ENCODE results near the gene RNF34. TPM values are rescaled to one million over a fixed set of nuclear protein-coding genes. Genes with fewer than 3 reads are reported as not detected.

The RNF34 gene
- total RNA-seq, 1 experiment from 2014 or later, result 54.1 TPM

DNA sequence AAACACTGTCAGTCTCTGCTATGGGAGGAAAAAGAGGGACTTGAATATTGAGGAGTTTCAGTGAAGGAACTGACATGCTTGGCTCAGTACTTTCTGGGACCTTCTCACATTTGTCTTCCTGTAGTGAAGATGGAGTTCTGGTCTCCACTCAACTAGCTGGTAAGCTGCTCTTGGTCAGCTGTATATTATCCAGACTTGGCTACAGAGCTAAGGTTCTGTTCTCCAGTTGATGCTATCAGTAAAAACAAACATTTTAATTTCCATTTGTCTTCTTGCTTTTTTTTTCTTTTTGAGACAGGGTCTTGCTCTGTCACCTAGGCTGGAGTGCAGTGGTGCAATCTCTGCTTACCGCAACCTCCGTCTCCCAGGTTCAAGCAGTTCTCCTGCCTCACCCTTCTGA is 5.3 kb downstream of the RNF34 start:
- Histone ChIP-seq H3K36me3 (ENCODE audit: control insufficient read depth, insufficient read depth, low read length) (no peaks in the 10 kb centered on the region; the same call in none of the 2 replicates), H3K9me3 (no peaks in the 10 kb centered on the region), H3K27me3 (replicated peaks; ENCODE audit: control insufficient read depth, insufficient read depth, low read length) (no peaks in the 10 kb centered on the region), H3K4me3 (ENCODE audit: low read depth, low read length) (no peak overlapping the region), H3K4me1 (no peaks in the 10 kb centered on the region)
- H3K36me3 Mint-ChIP-seq (ENCODE audit: insufficient read depth, unreplicated experiment), result peaks cover 73% of the 10 kb centered on the region
- BruUV-seq (replicated peaks), result no TSS peak
- no peak for DNase-seq
- H3K27ac Mint-ChIP-seq (ENCODE audit: unreplicated experiment), result no peak overlapping the region
- ChIA-PET CTCF (no interaction called here), POLR2A (interaction anchor here (0.6 kb wide), 1 partner anchor 40 kb away, joined by 3 read pairs; no protein-coding TSS in a partner anchor)
- H3K4me3 Mint-ChIP-seq (ENCODE audit: unreplicated experiment), result no peak overlapping the region
- peaks cover 13% of the 10 kb centered on the region for H3K4me1 Mint-ChIP-seq (ENCODE audit: low read depth, unreplicated experiment)
- intact Hi-C loops (cut with micrococcal nuclease; ENCODE audit: unreplicated experiment), result no loop called here
- no peaks in the 10 kb centered on the region for H3K27me3 Mint-ChIP-seq (ENCODE audit: insufficient read depth, unreplicated experiment)
- TF ChIP-seq, protein P1, sequence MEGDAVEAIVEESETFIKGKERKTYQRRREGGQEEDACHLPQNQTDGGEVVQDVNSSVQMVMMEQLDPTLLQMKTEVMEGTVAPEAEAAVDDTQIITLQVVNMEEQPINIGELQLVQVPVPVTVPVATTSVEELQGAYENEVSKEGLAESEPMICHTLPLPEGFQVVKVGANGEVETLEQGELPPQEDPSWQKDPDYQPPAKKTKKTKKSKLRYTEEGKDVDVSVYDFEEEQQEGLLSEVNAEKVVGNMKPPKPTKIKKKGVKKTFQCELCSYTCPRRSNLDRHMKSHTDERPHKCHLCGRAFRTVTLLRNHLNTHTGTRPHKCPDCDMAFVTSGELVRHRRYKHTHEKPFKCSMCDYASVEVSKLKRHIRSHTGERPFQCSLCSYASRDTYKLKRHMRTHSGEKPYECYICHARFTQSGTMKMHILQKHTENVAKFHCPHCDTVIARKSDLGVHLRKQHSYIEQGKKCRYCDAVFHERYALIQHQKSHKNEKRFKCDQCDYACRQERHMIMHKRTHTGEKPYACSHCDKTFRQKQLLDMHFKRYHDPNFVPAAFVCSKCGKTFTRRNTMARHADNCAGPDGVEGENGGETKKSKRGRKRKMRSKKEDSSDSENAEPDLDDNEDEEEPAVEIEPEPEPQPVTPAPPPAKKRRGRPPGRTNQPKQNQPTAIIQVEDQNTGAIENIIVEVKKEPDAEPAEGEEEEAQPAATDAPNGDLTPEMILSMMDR (IDR thresholded peaks at IDR 0.05; ENCODE audit: insufficient read depth in 1 of 2, low read depth in 1 of 2, low read length in 1 of 2, severe bottlenecking in 1 of 2, unreplicated experiment in 1 of 2), result no peak
- no peaks in the 10 kb centered on the region for H3K9me3 Mint-ChIP-seq (ENCODE audit: unreplicated experiment)

DNA sequence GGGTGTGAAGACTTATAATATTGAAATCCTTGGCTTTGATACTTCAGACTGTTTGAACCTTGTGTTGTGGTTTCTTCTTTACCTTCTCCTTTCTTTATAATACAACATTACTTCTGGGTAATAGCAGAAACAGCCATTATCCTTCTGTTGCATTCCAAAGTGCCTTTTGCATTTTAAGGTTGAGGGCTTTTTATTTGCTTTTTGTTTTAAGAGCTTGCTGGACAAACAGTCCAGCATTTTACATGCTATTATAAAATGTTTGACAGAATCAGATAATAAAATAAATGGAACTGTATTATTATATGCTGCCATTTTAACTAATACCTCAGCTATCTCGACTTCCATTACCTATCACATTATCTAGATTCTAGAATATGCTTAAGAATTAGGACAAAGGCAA is 14.0 kb downstream of the RNF34 start:
- H3K27me3 ChIP-seq (replicated peaks; ENCODE audit: control insufficient read depth, insufficient read depth, low read length), result no peaks in the 10 kb centered on the region
- 0 out of 2 replicates have a peak, but pooled peaks cover 2% of the 10 kb centered on the region for H3K36me3 ChIP-seq (ENCODE audit: control insufficient read depth, insufficient read depth, low read length)
- Mint-ChIP-seq H3K36me3 (ENCODE audit: insufficient read depth, unreplicated experiment) (peaks cover 80% of the 10 kb centered on the region), H3K27me3 (ENCODE audit: insufficient read depth, unreplicated experiment) (no peaks in the 10 kb centered on the region), H3K27ac (ENCODE audit: unreplicated experiment) (no peak overlapping the region), H3K4me3 (ENCODE audit: unreplicated experiment) (no peak overlapping the region), H3K4me1 (ENCODE audit: low read depth, unreplicated experiment) (no peaks in the 10 kb centered on the region), H3K9me3 (ENCODE audit: unreplicated experiment) (no peaks in the 10 kb centered on the region)
- POLR2A ChIA-PET, result no interaction called here
- intact Hi-C loops (cut with micrococcal nuclease; ENCODE audit: unreplicated experiment), result no loop called here
- DNase-seq, result no peak
- CTCF ChIA-PET, result no interaction called here
- BruUV-seq (replicated peaks), result no TSS peak
- TF ChIP-seq, protein P1 (IDR thresholded peaks at IDR 0.05; ENCODE audit: insufficient read depth in 1 of 2, low read depth in 1 of 2, low read length in 1 of 2, severe bottlenecking in 1 of 2, unreplicated experiment in 1 of 2), result no peak
- H3K9me3 ChIP-seq, result no peaks in the 10 kb centered on the region
- no peak overlapping the region for H3K4me3 ChIP-seq (ENCODE audit: low read depth, low read length)
- H3K4me1 ChIP-seq, result no peaks in the 10 kb centered on the region

- Histone ChIP-seq H3K4me1 (no peaks in the 10 kb centered on the region), H3K9me3 (no peaks in the 10 kb centered on the region), H3K27me3 (replicated peaks; ENCODE audit: control insufficient read depth, insufficient read depth, low read length) (no peaks in the 10 kb centered on the region), H3K36me3 (ENCODE audit: control insufficient read depth, insufficient read depth, low read length) (peaks cover 4% of the 10 kb centered on the region; the same call in 1 of the 2 replicates), H3K4me3 (ENCODE audit: low read depth, low read length) (no peak overlapping the region)
- TF ChIP-seq, protein P1 (IDR thresholded peaks at IDR 0.05; ENCODE audit: insufficient read depth in 1 of 2, low read depth in 1 of 2, low read length in 1 of 2, severe bottlenecking in 1 of 2, unreplicated experiment in 1 of 2), result no peak
- intact Hi-C loops (cut with micrococcal nuclease; ENCODE audit: unreplicated experiment), result no loop called here
- Mint-ChIP-seq H3K4me3 (ENCODE audit: unreplicated experiment) (no peak overlapping the region), H3K27me3 (ENCODE audit: insufficient read depth, unreplicated experiment) (no peaks in the 10 kb centered on the region), H3K9me3 (ENCODE audit: unreplicated experiment) (no peaks in the 10 kb centered on the region), H3K36me3 (ENCODE audit: insufficient read depth, unreplicated experiment) (peaks cover 80% of the 10 kb centered on the region), H3K4me1 (ENCODE audit: low read depth, unreplicated experiment) (no peaks in the 10 kb centered on the region), H3K27ac (ENCODE audit: unreplicated experiment) (no peak overlapping the region)
- ChIA-PET CTCF (no interaction called here), POLR2A (no interaction called here)
- BruUV-seq (replicated peaks), result no TSS peak
- no peak for DNase-seq
Measured at GRCh38 chr12:121417847-121418246, 17.9 kb downstream of the RNF34 start.
